Endodermal cell (in vitro differentiated cells): Measurements from ENCODE around the gene TM9SF2. TPM values are rescaled to one million over a fixed set of nuclear protein-coding genes. Genes with fewer than 3 reads are reported as not detected.
A peak's percentile ranks its signal among the peaks of the same experiment; 100 is the strongest.

Experiments used
- DNase-seq: peaks from one replicate; pipeline ENCODE4 v3.0.0-alpha.2; 2017
- H3K27ac ChIP-seq: 2 replicates; pipeline ENCODE4 v1.5.1; 2013; ENCODE audit warnings: mild to moderate bottlenecking, low read depth, low read length, moderate library complexity
- H3K27me3 ChIP-seq: 2 replicates; pipeline ENCODE4 v1.6.1; 2013; ENCODE audit warnings: mild to moderate bottlenecking, low read length, moderate library complexity; ENCODE audit not compliant: insufficient read depth, control insufficient read depth, poor library complexity, severe bottlenecking
- H3K36me3 ChIP-seq: 2 replicates; pipeline ENCODE4 v1.7.0; 2013; ENCODE audit warnings: mild to moderate bottlenecking, low read length, moderate library complexity; ENCODE audit not compliant: control insufficient read depth, insufficient read depth
- H3K4me1 ChIP-seq: one replicate; pipeline ENCODE4 v1.7.0; 2013; ENCODE audit warnings: low read length; ENCODE audit not compliant: control insufficient read depth, insufficient read depth
- H3K4me3 ChIP-seq: 2 replicates; pipeline ENCODE4 v1.5.1; 2013; ENCODE audit warnings: mild to moderate bottlenecking, low read length, moderate library complexity
- H3K9ac ChIP-seq: 2 replicates; pipeline ENCODE4 v1.6.1; 2013; ENCODE audit warnings: mild to moderate bottlenecking, low read length, moderate library complexity; ENCODE audit not compliant: poor library complexity, severe bottlenecking; ENCODE audit errors: extremely low read depth
- H3K9me3 ChIP-seq: 2 replicates; pipeline ENCODE4 v1.6.1; 2013; ENCODE audit warnings: mild to moderate bottlenecking, low read length, moderate library complexity; ENCODE audit not compliant: control insufficient read depth
- H3K27ac Mint-ChIP-seq: 2 replicates; pipeline ENCODE4 v1.8.0; 2020; ENCODE audit warnings: mixed read lengths
- H3K27me3 Mint-ChIP-seq: 2 replicates; pipeline ENCODE4 v1.8.0; 2021; ENCODE audit warnings: mild to moderate bottlenecking, mixed read lengths; ENCODE audit not compliant: insufficient read depth
- H3K36me3 Mint-ChIP-seq: 2 replicates; pipeline ENCODE4 v1.8.0; 2020; ENCODE audit warnings: low read depth, mixed read lengths
- H3K4me1 Mint-ChIP-seq: 2 replicates; pipeline ENCODE4 v1.8.0; 2020; ENCODE audit warnings: mixed read lengths
- H3K4me3 Mint-ChIP-seq: 2 replicates; pipeline ENCODE4 v1.8.0; 2020; ENCODE audit warnings: mild to moderate bottlenecking, moderate library complexity, mixed read lengths
- H3K9me3 Mint-ChIP-seq: 2 replicates; pipeline ENCODE4 v1.8.0; 2020; ENCODE audit warnings: mild to moderate bottlenecking, mixed read lengths
- WGBS, 2 experiments: methylation state at CpG; one replicate each; pipeline versions ENCODE4 v1.1.5 to v1.1.7; 2013; ENCODE audit warnings: missing lambda C conversion rate in 2 of 2, mixed read lengths in 1 of 2; ENCODE audit not compliant: insufficient coverage in 1 of 2, insufficient read length in 1 of 2; 5-methylcytosine and 5-hydroxymethylcytosine counted together
- total RNA-seq, 2 donors: library from RNA; stranded (reverse); fragmentation: NEBNext Ultra II Directional in 1 of 2; extraction: Animal tissue kit (Norgen Biotek cat#: 25700) in 1 of 2; gene quantifications; 2 replicates in 1 of 2; 3 replicates in 1 of 2; pipeline ENCODE4 v1.2.1, GENCODE V29; 2021
- TF ChIP-seq, protein P1 (sequence below): fragments of 200-600 bp; sonication (generic); conservative IDR thresholded peaks from 2 replicates; pipeline ENCODE4 v1.5.0; 2021; ENCODE audit warnings: antibody characterized with exemption, mild to moderate bottlenecking

The TM9SF2 gene
- total RNA-seq, 2 donors from 2014 or later: 88.4 to 99.3 TPM

DNA sequence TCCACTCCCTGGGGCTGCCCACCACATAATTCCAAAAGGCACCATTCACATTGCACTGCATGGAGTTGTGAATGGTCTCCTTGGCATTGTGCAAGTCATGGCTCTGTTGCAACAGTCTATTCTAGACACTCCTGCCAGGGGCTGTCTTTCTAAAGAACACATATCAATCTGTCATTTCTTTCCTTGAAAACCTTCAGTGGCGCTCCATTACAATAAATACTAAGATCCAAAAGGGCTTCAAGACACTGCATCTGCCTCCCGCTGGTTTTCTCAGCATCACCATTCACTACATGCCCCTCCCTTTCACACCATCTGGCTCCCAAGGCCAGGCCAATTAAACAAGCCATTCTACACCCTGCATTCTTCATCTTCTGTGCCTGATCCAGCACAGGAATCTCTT lies 32.2 kb upstream of the TM9SF2 start:
- Histone ChIP-seq H3K4me1 (no peaks in the 10 kb centered on the region), H3K27ac (no peak overlapping the region), H3K9ac (no peak overlapping the region), H3K36me3 (no peaks in the 10 kb centered on the region), H3K9me3 (no peaks in the 10 kb centered on the region), H3K27me3 (no peaks in the 10 kb centered on the region), H3K4me3 (no peak overlapping the region)
- WGBS, 2 experiments: 75 to 90% methylated on average over 2 of the region's 2 CpGs
- no peaks in the 10 kb centered on the region for H3K9me3 Mint-ChIP-seq
- H3K4me3 Mint-ChIP-seq: no peak overlapping the region
- H3K36me3 Mint-ChIP-seq: no peaks in the 10 kb centered on the region
- peaks cover 8% of the 10 kb centered on the region for H3K27me3 Mint-ChIP-seq
- no peak overlapping the region for H3K27ac Mint-ChIP-seq
- no peaks in the 10 kb centered on the region for H3K4me1 Mint-ChIP-seq
- peak; percentile 73 for DNase-seq
- TF ChIP-seq, protein P1, sequence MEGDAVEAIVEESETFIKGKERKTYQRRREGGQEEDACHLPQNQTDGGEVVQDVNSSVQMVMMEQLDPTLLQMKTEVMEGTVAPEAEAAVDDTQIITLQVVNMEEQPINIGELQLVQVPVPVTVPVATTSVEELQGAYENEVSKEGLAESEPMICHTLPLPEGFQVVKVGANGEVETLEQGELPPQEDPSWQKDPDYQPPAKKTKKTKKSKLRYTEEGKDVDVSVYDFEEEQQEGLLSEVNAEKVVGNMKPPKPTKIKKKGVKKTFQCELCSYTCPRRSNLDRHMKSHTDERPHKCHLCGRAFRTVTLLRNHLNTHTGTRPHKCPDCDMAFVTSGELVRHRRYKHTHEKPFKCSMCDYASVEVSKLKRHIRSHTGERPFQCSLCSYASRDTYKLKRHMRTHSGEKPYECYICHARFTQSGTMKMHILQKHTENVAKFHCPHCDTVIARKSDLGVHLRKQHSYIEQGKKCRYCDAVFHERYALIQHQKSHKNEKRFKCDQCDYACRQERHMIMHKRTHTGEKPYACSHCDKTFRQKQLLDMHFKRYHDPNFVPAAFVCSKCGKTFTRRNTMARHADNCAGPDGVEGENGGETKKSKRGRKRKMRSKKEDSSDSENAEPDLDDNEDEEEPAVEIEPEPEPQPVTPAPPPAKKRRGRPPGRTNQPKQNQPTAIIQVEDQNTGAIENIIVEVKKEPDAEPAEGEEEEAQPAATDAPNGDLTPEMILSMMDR: no peak

DNA sequence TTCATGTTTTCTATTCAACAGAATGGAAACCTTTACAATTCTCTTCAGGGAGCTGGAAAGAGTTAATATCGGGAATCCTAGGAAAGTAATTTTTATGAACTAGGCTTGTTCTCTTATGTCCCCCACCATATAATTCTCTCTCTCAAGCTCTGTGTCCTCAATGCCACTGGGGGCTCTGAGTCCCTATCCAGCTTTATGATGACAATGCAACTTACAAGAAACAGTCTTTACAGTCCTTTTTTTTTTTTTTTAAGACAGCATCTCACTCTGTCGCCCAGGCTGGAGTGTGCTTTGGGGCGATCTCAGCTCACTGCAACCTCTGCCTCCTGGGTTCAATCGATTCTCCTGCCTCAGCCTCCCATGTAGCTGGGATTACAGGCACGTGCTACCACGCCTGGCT lies 31.2 kb upstream of the TM9SF2 start:
- H3K9me3 ChIP-seq: no peaks in the 10 kb centered on the region
- Mint-ChIP-seq H3K4me3 (no peak overlapping the region), H3K27ac (no peak overlapping the region), H3K36me3 (no peaks in the 10 kb centered on the region), H3K9me3 (no peaks in the 10 kb centered on the region), H3K4me1 (no peaks in the 10 kb centered on the region), H3K27me3 (peaks cover 8% of the 10 kb centered on the region)
- no peak overlapping the region for H3K4me3 ChIP-seq
- no peak for DNase-seq
- H3K36me3 ChIP-seq: no peaks in the 10 kb centered on the region
- TF ChIP-seq, protein P1: no peak
- 80 to 83% methylated on average over 5 to 6 of the region's 6 CpGs for WGBS, 2 experiments
- no peaks in the 10 kb centered on the region for H3K4me1 ChIP-seq
- H3K27me3 ChIP-seq: no peaks in the 10 kb centered on the region
- H3K27ac ChIP-seq: no peak overlapping the region
- no peak overlapping the region for H3K9ac ChIP-seq

DNA sequence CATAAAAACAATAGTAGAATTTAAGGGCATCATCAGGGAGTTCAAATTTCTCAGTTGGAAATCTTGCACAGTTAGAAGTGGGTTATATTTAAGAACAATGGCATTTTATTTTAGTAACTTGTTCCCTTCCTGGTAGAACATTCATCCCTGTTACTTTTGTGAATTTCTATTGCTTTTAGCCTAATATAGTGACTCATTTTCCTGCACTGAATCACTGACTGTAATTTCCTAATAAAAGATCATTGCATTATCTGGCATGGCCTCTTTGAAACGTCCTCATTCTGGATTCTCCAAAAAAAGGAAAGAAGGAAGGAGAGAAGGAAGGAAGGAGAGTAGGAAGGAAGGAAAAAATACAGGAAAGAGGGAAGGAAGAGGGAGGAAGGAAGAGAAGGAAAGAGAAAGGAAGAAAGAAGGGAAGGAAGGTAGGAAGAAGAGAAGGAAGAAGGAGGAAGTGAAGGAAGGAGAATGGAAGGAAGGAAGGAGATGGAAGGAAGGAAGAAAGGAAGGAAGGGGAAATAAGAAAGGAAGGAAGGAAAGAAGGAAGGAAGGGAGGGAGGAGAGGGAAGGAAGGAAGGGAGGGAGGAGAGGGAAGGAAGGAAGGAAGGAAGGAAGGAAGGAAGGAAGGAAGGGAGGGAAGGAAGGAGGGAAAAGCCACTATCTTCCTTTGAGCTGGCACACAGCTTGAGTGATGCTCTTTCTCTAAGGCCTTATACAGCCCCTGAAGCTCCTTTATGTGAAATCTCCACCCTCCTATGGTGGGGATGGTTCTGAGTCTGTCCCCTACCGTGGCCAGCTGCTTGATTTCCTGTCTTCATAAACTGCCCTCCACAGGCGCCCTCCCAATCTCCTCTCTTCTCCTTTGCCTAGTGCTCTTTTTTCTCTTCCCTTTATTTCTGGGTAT lies 29.8 kb upstream of the TM9SF2 start:
- no peak overlapping the region for H3K4me3 ChIP-seq
- Mint-ChIP-seq H3K36me3 (no peaks in the 10 kb centered on the region), H3K4me1 (no peaks in the 10 kb centered on the region), H3K27ac (no peak overlapping the region), H3K9me3 (no peaks in the 10 kb centered on the region), H3K27me3 (peaks cover 8% of the 10 kb centered on the region), H3K4me3 (no peak overlapping the region)
- H3K4me1 ChIP-seq: no peaks in the 10 kb centered on the region
- H3K27me3 ChIP-seq: no peaks in the 10 kb centered on the region
- TF ChIP-seq, protein P1: no peak
- no peak overlapping the region for H3K27ac ChIP-seq
- H3K9me3 ChIP-seq: no peaks in the 10 kb centered on the region
- no peaks in the 10 kb centered on the region for H3K36me3 ChIP-seq
- no peak overlapping the region for H3K9ac ChIP-seq
- 77 to 83% methylated on average over 2 to 3 of the region's 3 CpGs for WGBS, 2 experiments
- no peak for DNase-seq
